MCF 10A (cell line): Measurements from ENCODE around the gene KRT71. TPM values are rescaled to one million over a fixed set of nuclear protein-coding genes. Genes with fewer than 3 reads are reported as not detected.
A peak's percentile ranks its signal among the peaks of the same experiment; 100 is the strongest.

Source experiments
- BruUV-seq: library from RNA; stranded (reverse); fragments of 400-500 nt; replicated peaks from 2 replicates; lab custom pipeline; 2021; lab: Mats Ljungman, UMichigan
- CTCF ChIA-PET: fragments of 300-600 bp; sonication (Branson Sonifier 250); formaldehyde crosslinking; extraction: SDS; loops from one replicate; lab custom pipeline; 2021; ENCODE audit warnings: antibody characterized with exemption, inconsistent platforms; lab: Yijun Ruan, JAX
- POLR2A ChIA-PET: fragments of 300-600, 350-650 bp; sonication (Branson Sonifier 250); formaldehyde crosslinking; extraction: SDS; loops from one replicate; lab custom pipeline; 2020; ENCODE audit warnings: antibody characterized with exemption, inconsistent platforms; lab: Yijun Ruan, JAX
- DNase-seq: peaks from one replicate; pipeline ENCODE4 v3.0.0-alpha.2; 2018; ENCODE audit not compliant: unreplicated experiment
- H3K27ac Mint-ChIP-seq: one replicate; pipeline ENCODE4 v1.8.0; 2022; ENCODE audit warnings: mild to moderate bottlenecking, low read depth, mixed read lengths; ENCODE audit not compliant: unreplicated experiment
- H3K27me3 Mint-ChIP-seq: one replicate; pipeline ENCODE4 v1.8.0; 2022; ENCODE audit warnings: mixed read lengths; ENCODE audit not compliant: insufficient read depth, unreplicated experiment
- H3K36me3 Mint-ChIP-seq: one replicate; pipeline ENCODE4 v1.8.0; 2022; ENCODE audit warnings: mild to moderate bottlenecking, moderate library complexity, mixed read lengths; ENCODE audit not compliant: insufficient read depth, unreplicated experiment
- H3K4me1 Mint-ChIP-seq: one replicate; pipeline ENCODE4 v1.8.0; 2022; ENCODE audit warnings: mixed read lengths; ENCODE audit not compliant: insufficient read depth, unreplicated experiment
- H3K4me3 Mint-ChIP-seq: one replicate; pipeline ENCODE4 v1.8.0; 2022; ENCODE audit warnings: mild to moderate bottlenecking, moderate library complexity, mixed read lengths; ENCODE audit not compliant: unreplicated experiment
- H3K9me3 Mint-ChIP-seq: one replicate; pipeline ENCODE4 v1.8.0; 2022; ENCODE audit warnings: mixed read lengths; ENCODE audit not compliant: unreplicated experiment
- CTCF ChIP-seq: fragments of 200-600 bp; IDR thresholded peaks from one replicate; pipeline ENCODE4 v1.8.0; 2022; ENCODE audit warnings: antibody characterized with exemption, mild to moderate bottlenecking; ENCODE audit not compliant: unreplicated experiment
- intact Hi-C: fragments of 100-400 bp; cut with micrococcal nuclease; formaldehyde crosslinking; loops from 2 replicates; pipeline ENCODE4 v1.14.1; 2022
- total RNA-seq: library from RNA; stranded (reverse); gene quantifications from 2 replicates; pipeline ENCODE4 v1.2.3, GENCODE V29; 2022

The KRT71 gene
- total RNA-seq, 1 experiment from 2014 or later: not detected

- ChIA-PET POLR2A (interaction anchor here (1.2 kb wide), 1 partner anchor 19 kb away, joined by 3 read pairs; no protein-coding TSS in a partner anchor), CTCF (interaction anchor here (0.5 to 1.7 kb wide), 3 partner anchors 15 to 116 kb away, joined by 3 to 4 read pairs (median 3); no protein-coding TSS in a partner anchor)
- H3K27ac Mint-ChIP-seq: no peak overlapping the region
- H3K4me3 Mint-ChIP-seq: no peak overlapping the region
- no peak for DNase-seq
- no peaks in the 10 kb centered on the region for H3K9me3 Mint-ChIP-seq
- peaks cover 19% of the 10 kb centered on the region for H3K4me1 Mint-ChIP-seq
- H3K27me3 Mint-ChIP-seq: no peaks in the 10 kb centered on the region
- TF ChIP-seq CTCF: no peak
- no peaks in the 10 kb centered on the region for H3K36me3 Mint-ChIP-seq
- intact Hi-C loops: no loop called here
- no TSS peak for BruUV-seq
These were observed 13.1 kb downstream of the KRT71 start for GRCh38 chr12:52539821-52540173.

- ChIA-PET CTCF (interaction anchor here (0.5 to 1.7 kb wide), 5 partner anchors 14 to 346 kb away, joined by 3 to 5 read pairs (median 3); no protein-coding TSS in a partner anchor), POLR2A (interaction anchor here (1.2 kb wide), 1 partner anchor 18 kb away, joined by 3 read pairs; no protein-coding TSS in a partner anchor)
- intact Hi-C loops: no loop called here
- BruUV-seq: no TSS peak
- Mint-ChIP-seq H3K36me3 (no peaks in the 10 kb centered on the region), H3K4me3 (no peak overlapping the region), H3K4me1 (peaks cover 19% of the 10 kb centered on the region), H3K27ac (no peak overlapping the region), H3K9me3 (no peaks in the 10 kb centered on the region), H3K27me3 (no peaks in the 10 kb centered on the region)
- DNase-seq: peak; percentile 78
- no peak for TF ChIP-seq CTCF
These were observed 13.7 kb downstream of the KRT71 start for GRCh38 chr12:52539083-52539820.

GRCh38 chr12:52537101-52537500 lies 15.8 kb downstream of the KRT71 start:
- no peaks in the 10 kb centered on the region for H3K27me3 Mint-ChIP-seq
- peaks cover 19% of the 10 kb centered on the region for H3K4me1 Mint-ChIP-seq
- DNase-seq: no peak
- CTCF ChIA-PET: interaction anchor here (0.7 to 0.8 kb wide), 3 partner anchors 15 to 342 kb away, joined by 3 read pairs; no protein-coding TSS in a partner anchor
- H3K9me3 Mint-ChIP-seq: no peaks in the 10 kb centered on the region
- POLR2A ChIA-PET: no interaction called here
- no peak for TF ChIP-seq CTCF
- intact Hi-C loops: no loop called here
- no peaks in the 10 kb centered on the region for H3K36me3 Mint-ChIP-seq
- no peak overlapping the region for H3K4me3 Mint-ChIP-seq
- no TSS peak for BruUV-seq
- H3K27ac Mint-ChIP-seq: no peak overlapping the region

GRCh38 chr12:52535574-52535973 lies 17.4 kb downstream of the KRT71 start:
- ChIA-PET CTCF (interaction anchor here (0.6 to 0.7 kb wide), 3 partner anchors 313 to 788 kb away, joined by 3 to 4 read pairs (median 4); no protein-coding TSS in a partner anchor), POLR2A (interaction anchor here (1.2 to 2.1 kb wide), 2 partner anchors 13 to 15 kb away, joined by 3 to 7 read pairs; no protein-coding TSS in a partner anchor)
- H3K4me1 Mint-ChIP-seq: peaks cover 19% of the 10 kb centered on the region
- TF ChIP-seq CTCF: no peak
- intact Hi-C loops: no loop called here
- no peak overlapping the region for H3K27ac Mint-ChIP-seq
- H3K27me3 Mint-ChIP-seq: no peaks in the 10 kb centered on the region
- no peak for DNase-seq
- H3K9me3 Mint-ChIP-seq: no peaks in the 10 kb centered on the region
- no peaks in the 10 kb centered on the region for H3K36me3 Mint-ChIP-seq
- no peak overlapping the region for H3K4me3 Mint-ChIP-seq
- BruUV-seq: no TSS peak
